HL-60 (cell line): ENCODE measurements around the gene NEU2.
A peak's percentile ranks its signal among the peaks of the same experiment; 100 is the strongest.

Experiments used
- DNase-seq, 2 experiments: peaks; one replicate each; pipeline ENCODE4 v3.0.0-alpha.2; 2010 to 2020; ENCODE audit warnings: low read depth in 1 of 2, low spot score in 1 of 2
- H3K27ac ChIP-seq: fragments of 250-450 bp; sonication (Bioruptor Pico); replicated peaks from 2 replicates; pipeline ENCODE4 v1.5.1; 2020; ENCODE audit warnings: mild to moderate bottlenecking, moderate library complexity
- H3K27me3 ChIP-seq: fragments of 250-450 bp; sonication (Bioruptor Pico); 2 replicates; pipeline ENCODE4 v1.5.1; 2021; ENCODE audit warnings: mild to moderate bottlenecking, moderate library complexity; ENCODE audit not compliant: insufficient read depth, poor library complexity, severe bottlenecking
- H3K4me3 ChIP-seq: replicated peaks from 2 replicates; pipeline ENCODE4 v1.5.1; 2011; ENCODE audit warnings: mild to moderate bottlenecking, control low read depth, low read length; ENCODE audit not compliant: insufficient read depth
- CTCF ChIP-seq: IDR thresholded peaks from one replicate; pipeline ENCODE4 v1.5.1; 2011; ENCODE audit warnings: low read length, control low read depth, inconsistent platforms; ENCODE audit not compliant: insufficient read depth
- GABPA ChIP-seq: IDR thresholded peaks from 2 replicates; pipeline ENCODE4 v1.6.1; 2012; ENCODE audit warnings: low read depth
- POLR2AphosphoS5 ChIP-seq: IDR thresholded peaks from 2 replicates; pipeline ENCODE4 v1.6.1; 2012; ENCODE audit warnings: low read depth
- REST ChIP-seq: IDR thresholded peaks from 2 replicates; pipeline ENCODE4 v1.6.1; 2012; ENCODE audit warnings: low read depth; ENCODE audit not compliant: insufficient replicate concordance
- SPI1 ChIP-seq: IDR thresholded peaks from 2 replicates; pipeline ENCODE4 v1.6.1; 2012; ENCODE audit warnings: low read depth, mild to moderate bottlenecking, borderline replicate concordance

The NEU2 gene

GRCh38 chr2:233079953-233080835 lies 47.7 kb downstream of the NEU2 start:
- TF ChIP-seq CTCF (no peak), SPI1 (peak; percentile 7; the same call in 1 of the 2 replicates), POLR2AphosphoS5 (peak; percentile 25)
- H3K4me3 ChIP-seq: no peak overlapping the region
- H3K27ac ChIP-seq: peak overlapping the region; percentile 84
- peak; percentile 59 to 67 for DNase-seq
- H3K27me3 ChIP-seq: no peaks in the 10 kb centered on the region

GRCh38 chr2:233080836-233081229 lies 48.4 kb downstream of the NEU2 start:
- TF ChIP-seq GABPA: no peak
- TF ChIP-seq CTCF: no peak
- no peak for TF ChIP-seq POLR2AphosphoS5
- TF ChIP-seq SPI1: no peak
- no peak for TF ChIP-seq REST
- no peak overlapping the region for H3K4me3 ChIP-seq
- no peak for DNase-seq
- H3K27ac ChIP-seq: peak overlapping the region; percentile 84
- no peaks in the 10 kb centered on the region for H3K27me3 ChIP-seq

GRCh38 chr2:233081232-233081730 lies 48.8 kb downstream of the NEU2 start:
- DNase-seq: no peak
- TF ChIP-seq REST: no peak
- no peak for TF ChIP-seq SPI1
- no peak for TF ChIP-seq GABPA
- TF ChIP-seq CTCF: no peak
- H3K27ac ChIP-seq: peak overlapping the region; percentile 84
- H3K4me3 ChIP-seq: no peak overlapping the region
- no peaks in the 10 kb centered on the region for H3K27me3 ChIP-seq
